Pulmonary artery endothelial cell (primary cell): Measurements from ENCODE around the gene DHX38. TPM values are rescaled to one million over a fixed set of nuclear protein-coding genes. Genes with fewer than 3 reads are reported as not detected.
"Not testable (repeated sequence)": the region's sequence is repeated elsewhere in the genome, so short reads cannot be mapped to it uniquely, and the experiment has no call there.

Source experiments
- DNase-seq: peaks from one replicate; pipeline ENCODE4 v3.0.0-alpha.2; 2011; ENCODE audit warnings: low read depth, low spot score
- total RNA-seq: library from RNA; depleted of rRNA; stranded (reverse); fragments of >200 nt; gene quantifications from 2 replicates; pipeline ENCODE4 v1.2.3, GENCODE V29; 2014

Gene DHX38
- total RNA-seq: 96.2 and 125 TPM in 2 replicates

DNA sequence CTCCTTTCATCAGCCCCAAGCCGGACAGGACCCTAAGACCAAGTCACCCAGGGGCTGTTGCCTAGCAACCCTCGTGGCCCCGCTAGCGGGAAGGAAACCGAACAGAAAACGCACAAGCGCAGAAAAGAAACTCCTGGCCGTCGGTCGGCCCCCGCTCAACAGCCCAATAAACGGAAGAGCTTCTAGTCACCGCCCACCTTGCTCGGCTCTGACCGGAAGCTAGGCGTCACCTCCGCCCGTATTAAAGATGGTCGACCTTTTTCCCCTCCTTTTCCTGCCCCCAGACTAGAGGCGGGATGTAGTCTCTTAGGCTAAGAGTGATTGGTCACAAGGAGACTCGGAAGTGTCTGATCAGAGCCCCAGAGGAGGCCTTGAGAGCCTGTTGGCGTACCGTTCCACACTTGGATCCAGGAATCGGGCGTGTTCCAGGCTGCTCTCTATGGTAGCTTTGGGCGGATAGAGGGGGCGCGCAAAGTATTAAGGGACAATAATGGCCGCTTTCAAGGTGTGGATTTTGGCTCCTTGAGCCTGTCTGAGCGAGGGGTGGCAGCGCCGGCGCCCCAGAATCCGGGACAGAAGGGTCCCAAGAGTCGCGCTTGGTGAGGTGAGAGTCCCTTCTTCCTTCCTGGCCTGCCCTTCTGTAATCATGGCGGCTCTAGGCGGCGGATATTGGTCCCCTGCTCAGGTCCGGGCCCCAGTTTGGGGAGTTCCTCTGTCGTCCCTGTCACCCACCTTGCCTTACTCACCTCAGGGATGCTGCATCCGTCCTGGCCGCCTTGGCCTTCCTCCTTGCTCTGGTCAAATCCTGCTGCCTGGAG lies at the start of gene DHX38, which contains the start of gene TXNL4B:
DHX38 (plus strand) TSS at position 400 of the 818 bp plus-strand sequence. CDS start 2,311 bp downstream, outside the sequence.
TXNL4B (minus strand) TSS at position 173 of the 818 bp plus-strand sequence. CDS start 2,871 bp downstream, outside the sequence.
- peak; percentile 97 for DNase-seq

DNA sequence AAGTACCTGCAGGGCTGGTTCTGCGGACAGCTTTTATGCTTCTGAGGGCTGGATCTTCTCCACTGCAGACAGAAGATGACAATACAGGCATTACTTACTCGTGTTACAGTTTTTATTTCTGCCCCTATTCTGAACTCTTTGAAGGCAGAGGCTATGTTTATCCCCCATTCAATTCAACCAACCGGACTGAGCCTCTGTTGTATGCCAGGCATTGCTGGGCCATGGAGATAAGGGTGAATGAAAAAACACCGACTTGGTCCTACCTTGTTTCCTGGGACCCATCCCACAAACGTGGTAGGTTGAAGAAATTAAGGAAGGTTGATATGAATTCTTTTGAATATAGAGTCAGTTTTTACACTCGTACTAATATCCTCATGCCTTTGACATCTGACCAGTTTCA lies 49.4 kb upstream of the DHX38 start:
- DNase-seq: no peak

DNA sequence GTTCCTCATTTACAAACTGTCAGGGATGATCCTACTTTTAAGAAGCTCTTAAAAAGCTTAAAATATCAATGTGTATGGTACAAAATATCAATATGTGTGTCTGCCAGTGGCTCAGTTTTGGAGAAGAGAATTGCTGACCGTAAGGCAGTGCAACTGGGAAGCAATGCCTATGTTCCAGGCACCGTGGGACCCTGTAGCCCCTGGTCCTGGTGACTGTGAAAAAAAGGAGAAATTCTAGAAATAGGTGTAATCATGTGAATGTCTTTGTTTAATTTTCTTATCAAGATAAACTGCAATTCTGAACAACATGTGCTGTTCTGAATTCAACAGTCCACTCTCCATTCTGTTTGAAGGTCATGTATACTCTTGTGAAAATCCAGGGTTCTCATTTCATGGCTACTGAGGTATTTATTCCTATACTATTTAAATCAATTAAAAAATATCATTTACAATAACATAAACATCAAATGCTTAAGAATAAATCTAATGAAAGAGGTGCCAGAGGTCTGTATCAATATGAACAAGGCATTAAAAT lies 48.8 kb upstream of the DHX38 start:
- no peak for DNase-seq

DNA sequence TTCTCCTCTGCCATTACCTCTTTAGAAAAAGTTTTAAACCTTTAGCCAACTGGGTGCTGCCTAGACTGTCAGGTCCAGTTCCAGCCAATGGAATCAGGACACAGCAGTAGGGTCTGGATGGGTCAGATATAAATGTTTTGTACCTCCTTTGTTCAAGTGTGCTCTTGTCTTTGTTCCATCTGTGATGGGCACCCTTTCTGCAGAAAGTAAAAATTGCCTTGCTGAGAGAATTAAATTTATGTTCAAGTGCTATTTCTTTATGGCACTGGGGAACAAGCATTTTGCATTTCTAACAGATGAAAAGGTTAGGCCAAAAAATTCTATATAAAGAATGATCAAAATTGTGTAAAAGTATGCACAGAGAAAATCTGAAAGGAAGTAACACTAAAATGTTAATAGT lies 44.5 kb upstream of the DHX38 start:
- no peak for DNase-seq

DNA sequence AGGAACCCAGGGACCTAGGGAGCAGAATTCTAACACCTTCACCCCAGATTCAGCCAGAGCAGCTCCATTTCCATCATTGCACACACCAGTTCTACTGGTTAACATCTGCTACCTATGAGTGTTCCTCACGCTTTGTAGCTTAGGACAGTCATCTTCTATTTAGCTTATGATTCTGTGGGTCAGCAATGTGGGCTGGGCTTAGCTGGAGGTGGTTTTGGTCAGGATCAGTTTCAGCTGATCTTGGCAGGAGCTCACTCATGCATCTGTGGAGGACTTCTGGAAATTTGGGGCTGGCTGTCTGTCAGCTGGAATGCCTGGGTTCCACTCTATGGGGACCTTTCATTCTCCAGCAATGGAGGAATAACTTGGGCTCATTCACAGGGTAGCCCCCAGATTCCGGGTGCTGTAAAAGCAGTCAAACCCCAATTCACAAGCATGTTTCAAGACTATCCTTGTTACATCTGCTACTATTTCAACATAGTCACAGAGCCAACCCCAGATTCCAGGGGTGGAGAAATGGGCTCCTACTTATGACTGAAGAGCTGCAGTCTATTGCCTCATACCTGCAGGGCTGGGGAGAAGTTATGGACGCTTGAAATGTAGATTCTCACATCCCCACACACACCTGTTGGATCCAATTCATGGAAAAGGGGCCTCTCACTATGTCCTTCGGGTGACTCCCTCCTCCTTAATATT lies 42.7 kb upstream of the DHX38 start:
- DNase-seq: no peak

DNA sequence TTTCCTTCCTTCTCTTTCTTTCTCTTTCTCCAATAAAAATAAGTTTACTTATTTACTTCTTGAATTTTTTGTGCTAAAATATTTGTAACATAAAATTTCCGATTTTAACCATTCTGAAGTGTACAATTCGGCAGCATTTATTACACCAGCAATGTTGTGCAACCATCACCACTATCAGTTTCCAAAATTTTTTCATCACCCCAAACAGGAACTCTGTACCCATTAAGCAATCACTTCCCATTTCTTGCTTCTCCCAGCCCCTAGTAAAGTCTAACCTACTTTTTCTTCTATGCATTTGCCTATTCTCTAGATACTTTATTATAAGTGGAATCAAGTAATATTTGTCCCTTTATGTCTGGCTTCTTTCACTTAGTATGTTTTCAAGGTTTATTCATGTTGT lies 41.8 kb upstream of the DHX38 start:
- DNase-seq: no peak

DNA sequence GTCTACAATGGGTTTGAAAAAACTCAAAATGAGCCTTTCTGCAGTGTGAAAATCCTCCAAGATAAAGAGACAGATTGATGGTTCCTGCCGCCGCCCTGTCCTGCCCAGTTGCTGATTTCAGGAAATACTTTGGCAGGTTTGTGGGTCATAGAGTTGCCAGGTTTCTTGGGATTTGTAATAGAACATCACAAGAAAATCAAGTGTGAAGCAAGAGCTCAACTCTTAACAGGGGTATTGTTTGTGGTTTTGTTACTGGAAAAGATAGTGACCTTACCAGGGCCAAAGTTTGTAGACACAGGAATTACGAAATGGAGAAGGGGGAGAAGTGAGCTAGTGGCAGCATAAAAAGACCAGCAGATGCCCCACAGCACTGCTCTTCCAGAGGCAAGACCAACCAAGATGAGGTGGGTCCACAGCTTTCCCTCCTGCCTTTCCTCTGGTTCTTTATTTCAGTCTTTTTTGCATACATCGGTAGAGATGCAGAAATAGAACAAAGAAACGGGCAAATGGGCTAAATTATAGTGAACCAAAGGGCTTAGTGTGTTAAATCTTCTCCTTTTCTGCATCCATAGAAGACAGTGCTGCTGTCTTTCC lies 39.3 kb upstream of the DHX38 start, which contains the start of gene HP:
HP (plus strand) TSS at position 252 of the 594 bp plus-strand sequence; CDS start at position 400, 148 bp downstream.
- DNase-seq: not testable (repeated sequence)

DNA sequence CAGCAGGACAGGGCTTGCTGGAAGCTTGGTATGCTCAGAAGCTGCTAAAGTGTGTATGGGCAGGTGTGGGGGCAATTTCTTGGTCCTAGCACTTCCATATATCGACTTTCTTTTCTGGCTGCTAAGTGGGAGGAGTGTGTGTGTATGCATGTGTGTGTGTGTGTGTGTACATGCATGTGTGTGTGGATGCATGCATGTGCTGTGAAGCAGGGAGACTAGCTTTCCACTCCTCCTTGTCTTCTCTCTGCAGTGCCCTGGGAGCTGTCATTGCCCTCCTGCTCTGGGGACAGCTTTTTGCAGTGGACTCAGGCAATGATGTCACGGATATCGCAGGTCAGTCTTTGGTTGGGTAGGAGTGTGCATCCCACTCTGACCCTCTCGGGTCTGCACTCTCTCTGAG lies 37.7 kb upstream of the DHX38 start:
- DNase-seq: no peak

DNA sequence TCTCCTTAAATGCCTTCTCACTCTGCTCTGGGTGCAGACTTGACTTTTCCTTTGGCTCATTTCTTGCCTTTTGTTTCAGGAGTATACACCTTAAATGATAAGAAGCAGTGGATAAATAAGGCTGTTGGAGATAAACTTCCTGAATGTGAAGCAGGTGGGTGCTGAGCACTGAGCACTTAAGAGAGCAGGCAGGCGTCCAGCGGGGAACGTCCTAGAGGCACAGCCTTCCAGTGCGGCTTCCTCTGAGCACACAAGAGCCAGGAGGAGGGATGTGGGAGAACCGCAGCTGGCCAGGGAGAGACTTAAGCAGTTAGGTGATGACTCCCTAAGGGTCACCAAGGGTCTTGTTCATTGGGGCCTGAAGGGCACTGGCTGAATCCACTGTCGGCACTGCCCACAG lies 36.3 kb upstream of the DHX38 start:
- not testable (repeated sequence) for DNase-seq

DNA sequence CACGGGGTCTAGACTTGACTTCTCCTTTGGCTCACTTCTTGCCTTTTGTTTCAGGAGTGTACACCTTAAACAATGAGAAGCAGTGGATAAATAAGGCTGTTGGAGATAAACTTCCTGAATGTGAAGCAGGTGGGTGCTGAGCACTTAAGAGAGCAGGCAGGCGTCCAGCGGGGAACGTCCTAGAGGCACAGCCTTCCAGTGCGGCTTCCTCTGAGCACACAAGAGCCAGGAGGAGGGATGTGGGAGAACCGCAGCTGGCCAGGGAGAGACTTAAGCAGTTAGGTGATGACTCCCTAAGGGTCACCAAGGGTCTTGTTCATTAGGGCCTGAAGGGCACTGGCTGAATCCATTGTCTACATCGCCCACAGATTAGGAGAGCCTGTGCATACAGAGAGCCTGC lies 34.6 kb upstream of the DHX38 start:
- DNase-seq: not testable (repeated sequence)

DNA sequence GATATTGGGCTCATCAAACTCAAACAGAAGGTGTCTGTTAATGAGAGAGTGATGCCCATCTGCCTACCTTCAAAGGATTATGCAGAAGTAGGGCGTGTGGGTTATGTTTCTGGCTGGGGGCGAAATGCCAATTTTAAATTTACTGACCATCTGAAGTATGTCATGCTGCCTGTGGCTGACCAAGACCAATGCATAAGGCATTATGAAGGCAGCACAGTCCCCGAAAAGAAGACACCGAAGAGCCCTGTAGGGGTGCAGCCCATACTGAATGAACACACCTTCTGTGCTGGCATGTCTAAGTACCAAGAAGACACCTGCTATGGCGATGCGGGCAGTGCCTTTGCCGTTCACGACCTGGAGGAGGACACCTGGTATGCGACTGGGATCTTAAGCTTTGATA lies 33.2 kb upstream of the DHX38 start:
- no peak for DNase-seq

DNA sequence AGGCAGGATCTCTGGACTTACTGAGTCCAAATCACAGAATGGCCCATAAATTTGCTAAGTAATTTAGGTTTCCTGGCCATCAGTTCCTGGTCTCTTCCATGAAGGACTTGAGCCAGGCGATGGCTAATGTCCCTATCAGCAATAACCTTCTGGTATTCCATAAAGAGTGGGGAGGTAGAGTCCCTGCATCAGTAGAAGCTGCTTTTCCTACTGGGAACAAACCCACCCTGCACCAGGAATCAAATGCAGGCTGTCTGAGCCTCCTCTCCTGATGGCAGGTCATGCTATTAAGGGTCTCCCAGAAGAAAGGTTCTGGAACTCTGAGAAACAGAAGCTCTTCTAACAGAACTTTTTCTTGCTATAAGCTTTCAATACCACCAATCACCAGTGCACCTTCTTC lies 32.1 kb upstream of the DHX38 start:
- DNase-seq: no peak

DNA sequence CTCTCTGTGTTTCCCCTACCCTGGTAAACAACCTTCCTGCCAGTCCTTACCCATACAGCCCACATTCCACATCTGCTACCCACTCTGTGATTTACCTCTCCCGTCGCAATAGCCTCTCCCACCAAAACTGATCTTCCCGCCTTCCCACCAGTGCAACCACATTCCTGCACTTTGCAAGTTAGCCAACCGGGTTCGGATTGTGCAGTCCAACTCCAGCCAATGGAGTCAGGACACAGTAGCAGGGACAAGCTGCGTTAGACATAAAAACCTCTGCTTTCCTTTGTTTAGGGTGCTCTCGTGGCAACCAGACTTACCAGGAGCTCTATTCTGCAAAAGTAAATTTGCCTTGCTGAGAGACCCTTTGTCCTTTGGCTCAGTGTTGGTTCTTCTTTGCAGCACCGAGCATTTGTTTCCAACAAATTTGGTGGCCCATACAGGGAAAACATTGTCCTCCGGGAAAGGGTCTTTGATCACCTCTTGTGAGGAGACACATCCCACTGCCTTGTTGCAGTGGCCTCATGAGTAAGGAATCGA lies 29.2 kb upstream of the DHX38 start:
- no peak for DNase-seq

DNA sequence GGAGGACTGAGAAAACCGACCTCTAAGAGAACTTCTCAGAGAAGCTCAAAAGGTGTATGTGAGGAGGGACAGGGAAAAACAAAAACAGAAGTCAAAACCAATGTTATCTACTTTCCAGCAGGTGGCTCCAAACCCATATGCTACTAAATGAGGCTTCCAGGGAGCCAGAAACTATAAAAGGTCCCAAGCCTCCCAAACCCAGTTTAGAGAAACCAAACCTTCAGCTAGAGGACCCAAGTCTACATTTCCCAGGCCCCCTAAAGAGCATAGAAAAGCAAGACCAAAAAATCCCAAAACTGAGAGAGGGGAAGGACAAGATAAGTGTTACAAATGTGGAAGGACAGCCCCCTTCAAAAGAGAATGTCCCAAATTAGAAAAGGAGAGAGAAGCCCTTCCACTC lies 26.9 kb upstream of the DHX38 start:
- DNase-seq: no peak

DNA sequence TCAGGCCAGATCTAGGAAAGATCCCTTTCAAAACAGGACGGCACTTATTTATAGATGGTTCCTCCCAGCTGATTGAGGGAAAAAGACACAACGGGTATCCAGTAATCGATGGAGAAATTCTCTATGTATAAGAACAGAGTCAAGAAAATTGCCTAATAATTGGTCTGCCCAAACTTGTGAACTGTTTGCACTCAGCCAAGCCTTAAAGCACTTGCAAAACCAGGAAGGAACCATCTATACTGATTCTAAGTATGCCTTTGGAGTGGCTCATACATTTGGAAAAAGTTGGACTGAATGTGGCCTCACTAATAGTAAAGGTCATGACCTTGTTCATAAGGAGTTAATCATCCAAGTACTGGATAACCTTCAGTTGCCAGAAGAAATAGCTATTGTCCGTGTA lies 24.7 kb upstream of the DHX38 start:
- DNase-seq: no peak

DNA sequence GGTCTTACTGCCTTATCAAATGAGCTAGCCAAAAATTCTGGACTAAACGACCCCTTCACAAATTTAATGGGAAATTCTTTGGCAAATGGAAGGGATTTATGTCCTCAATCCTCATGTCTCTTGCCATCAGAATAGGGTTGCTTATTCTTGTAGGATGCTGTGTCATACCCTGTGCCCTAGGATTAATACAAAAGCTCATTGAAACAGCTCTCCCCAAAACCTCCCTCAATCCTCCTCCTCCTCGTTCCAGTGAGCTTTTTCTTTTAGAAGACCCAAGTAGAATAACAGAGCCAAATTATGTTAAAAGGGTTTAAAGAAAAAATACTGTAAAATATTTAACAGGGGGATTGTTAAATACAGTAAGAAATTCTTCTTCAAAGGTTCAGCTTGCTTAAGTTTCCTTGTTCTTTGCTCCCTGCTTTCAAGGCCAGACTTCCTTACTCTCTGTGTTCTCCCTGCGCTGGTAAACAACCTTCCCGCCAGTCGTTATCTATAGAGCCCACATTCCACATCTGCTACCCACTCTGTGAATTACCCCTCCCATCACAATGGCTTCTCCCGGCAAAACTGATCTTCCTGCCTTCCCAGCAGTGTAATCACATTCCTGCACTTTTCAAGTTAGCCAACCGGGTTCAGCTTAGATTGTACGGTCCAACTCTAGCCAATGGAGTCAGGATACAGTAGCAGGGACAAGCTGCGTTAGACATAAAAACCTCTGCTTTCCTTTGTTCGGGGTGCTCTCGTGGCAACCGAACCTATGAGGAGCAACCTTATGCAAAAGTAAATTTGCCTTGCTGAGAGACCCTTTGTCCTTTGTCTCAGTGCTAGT lies 20.9 kb upstream of the DHX38 start:
- peak; percentile 19 for DNase-seq

DNA sequence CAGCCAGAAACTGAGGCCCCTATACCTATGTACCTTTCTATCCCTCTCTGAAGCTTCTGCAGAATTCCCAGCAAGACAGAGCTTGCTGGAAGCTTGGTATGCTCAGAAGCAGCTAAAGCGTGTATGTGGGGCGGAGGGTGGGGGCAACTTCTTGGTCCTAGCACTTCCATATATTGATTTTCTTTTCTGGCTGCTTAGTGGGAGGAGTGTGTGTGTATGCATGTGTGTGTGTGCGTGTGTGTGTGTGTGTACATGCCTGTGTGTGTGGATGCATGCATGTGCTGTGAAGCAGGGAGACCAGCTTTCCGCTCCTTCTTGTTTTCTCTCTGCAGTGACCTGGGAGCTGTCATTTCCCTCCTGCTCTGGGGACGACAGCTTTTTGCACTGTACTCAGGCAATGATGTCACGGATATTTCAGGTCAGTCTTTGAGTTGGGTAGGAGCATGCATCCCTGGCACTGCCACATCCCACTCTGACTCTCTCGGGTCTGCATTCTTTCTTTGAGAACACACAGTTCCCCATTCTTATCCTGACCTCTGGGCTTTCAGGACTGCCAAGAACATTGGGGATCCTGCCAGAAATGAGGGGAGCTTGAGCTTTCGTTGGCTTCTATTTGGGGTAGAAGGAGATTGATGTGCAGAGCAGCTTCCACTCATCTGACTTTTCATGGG lies 20.0 kb upstream of the DHX38 start:
- DNase-seq: no peak

DNA sequence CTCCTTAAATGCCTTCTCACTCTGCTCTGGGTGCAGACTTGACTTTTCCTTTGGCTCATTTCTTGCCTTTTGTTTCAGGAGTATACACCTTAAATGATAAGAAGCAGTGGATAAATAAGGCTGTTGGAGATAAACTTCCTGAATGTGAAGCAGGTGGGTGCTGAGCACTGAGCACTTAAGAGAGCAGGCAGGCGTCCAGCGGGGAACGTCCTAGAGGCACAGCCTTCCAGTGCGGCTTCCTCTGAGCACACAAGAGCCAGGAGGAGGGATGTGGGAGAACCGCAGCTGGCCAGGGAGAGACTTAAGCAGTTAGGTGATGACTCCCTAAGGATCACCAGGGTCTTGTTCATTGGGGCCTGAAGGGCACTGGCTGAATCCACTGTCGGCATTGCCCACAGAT lies 18.6 kb upstream of the DHX38 start:
- DNase-seq: not testable (repeated sequence)

DNA sequence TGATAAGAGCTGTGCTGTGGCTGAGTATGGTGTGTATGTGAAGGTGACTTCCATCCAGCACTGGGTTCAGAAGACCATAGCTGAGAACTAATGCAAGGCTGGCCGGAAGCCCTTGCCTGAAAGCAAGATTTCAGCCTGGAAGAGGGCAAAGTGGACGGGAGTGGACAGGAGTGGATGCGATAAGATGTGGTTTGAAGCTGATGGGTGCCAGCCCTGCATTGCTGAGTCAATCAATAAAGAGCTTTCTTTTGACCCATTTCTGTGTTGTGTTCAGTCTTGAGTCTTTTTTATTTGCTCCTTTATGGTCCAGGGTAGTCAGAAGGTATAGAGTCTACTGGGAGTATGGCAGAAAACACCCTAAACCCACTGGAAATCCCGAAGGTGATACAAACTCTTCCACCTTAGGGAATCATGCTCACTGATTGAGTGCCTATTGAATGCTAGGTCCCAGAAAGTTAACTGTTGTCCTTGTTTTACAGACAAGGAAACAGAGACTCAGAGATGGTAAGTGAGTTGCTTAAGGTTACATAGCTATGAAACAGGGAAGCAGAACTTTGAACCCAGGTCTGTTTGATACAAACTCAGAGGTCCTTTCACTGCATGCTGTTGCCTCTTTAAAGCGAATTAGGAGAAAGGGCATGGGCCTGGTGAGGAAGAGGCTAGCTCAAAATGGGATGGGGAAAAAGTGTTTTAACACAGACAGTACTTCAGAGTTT lies 16.5 kb upstream of the DHX38 start:
- DNase-seq: not testable (repeated sequence)
